Liver (tissue), 3 donors: ENCODE results near the gene CCDC191.

Experiments
- EGR1 ChIP-seq, 2 donors: IDR thresholded peaks; 2 replicates each; pipeline ENCODE4 v1.6.1; 2016 to 2018; ENCODE audit warnings: antibody characterized with exemption in 2 of 2, low read depth in 2 of 2
- FOXA1 ChIP-seq: IDR thresholded peaks from 2 replicates; pipeline ENCODE4 v1.6.1; 2016; ENCODE audit warnings: antibody characterized with exemption
- GABPA ChIP-seq, 2 donors: IDR thresholded peaks in 1 of 2; conservative IDR thresholded peaks in 1 of 2; 2 replicates each; pipeline ENCODE4 v1.6.1; 2016; ENCODE audit warnings: antibody characterized with exemption in 2 of 2, mild to moderate bottlenecking in 1 of 2, moderate library complexity in 1 of 2
- JUND ChIP-seq, 2 donors: IDR thresholded peaks; 2 replicates each; pipeline ENCODE4 v1.6.1; 2016; ENCODE audit warnings: antibody characterized with exemption in 2 of 2
- RAD21 ChIP-seq, 2 donors: IDR thresholded peaks; 2 replicates each; pipeline ENCODE4 v1.6.1; 2016; ENCODE audit warnings: antibody characterized with exemption in 2 of 2, mild to moderate bottlenecking in 2 of 2
- SP1 ChIP-seq: IDR thresholded peaks from 2 replicates; pipeline ENCODE4 v1.6.1; 2018; ENCODE audit warnings: antibody characterized with exemption, mild to moderate bottlenecking
- TAF1 ChIP-seq: conservative IDR thresholded peaks from 2 replicates; pipeline ENCODE4 v1.6.1; 2016; ENCODE audit warnings: antibody characterized with exemption, mild to moderate bottlenecking
- YY1 ChIP-seq: IDR thresholded peaks from 2 replicates; pipeline ENCODE4 v1.6.1; 2016; ENCODE audit warnings: antibody characterized with exemption, mild to moderate bottlenecking
- TF ChIP-seq, protein P1 (sequence below): fragments of 150-350 bp; IDR thresholded peaks from 2 replicates; pipeline ENCODE4 v1.5.1; 2017; ENCODE audit warnings: improper control_type of control experiment, low read depth, low read length; ENCODE audit not compliant: missing input control
- TF ChIP-seq, protein P2 (sequence below): IDR thresholded peaks from 2 replicates; pipeline ENCODE4 v1.6.1; 2016; ENCODE audit warnings: antibody characterized with exemption
- TF ChIP-seq, protein P3 (sequence below): IDR thresholded peaks from 2 replicates; pipeline ENCODE4 v1.6.1; 2016; ENCODE audit warnings: antibody characterized with exemption
- TF ChIP-seq, protein P4 (sequence below): IDR thresholded peaks from 2 replicates; pipeline ENCODE4 v1.6.1; 2016; ENCODE audit warnings: antibody characterized with exemption
- donor health status: healthy.
- donor health status: healthy.

DNA sequence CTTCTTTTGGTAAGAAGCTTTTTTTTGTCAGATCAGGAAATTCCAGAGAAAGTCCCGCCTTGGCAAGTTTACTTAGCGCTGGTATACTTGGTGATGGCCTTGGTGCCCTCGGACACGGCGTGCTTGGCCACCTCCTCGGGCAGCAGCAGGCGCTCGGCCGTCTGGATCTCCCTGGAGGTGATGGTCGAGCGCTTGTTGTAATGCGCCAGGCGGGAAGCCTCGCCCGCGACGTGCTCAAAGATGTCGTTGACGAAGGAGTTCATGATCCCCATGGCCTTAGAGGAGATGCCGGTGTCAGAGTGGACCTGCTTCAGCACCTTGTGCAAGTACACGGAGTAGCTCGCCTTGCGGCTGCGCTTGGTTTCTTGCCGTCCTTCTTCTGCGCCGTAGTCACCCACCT is 46.9 kb upstream of the CCDC191 start:
- TF ChIP-seq, protein P1, sequence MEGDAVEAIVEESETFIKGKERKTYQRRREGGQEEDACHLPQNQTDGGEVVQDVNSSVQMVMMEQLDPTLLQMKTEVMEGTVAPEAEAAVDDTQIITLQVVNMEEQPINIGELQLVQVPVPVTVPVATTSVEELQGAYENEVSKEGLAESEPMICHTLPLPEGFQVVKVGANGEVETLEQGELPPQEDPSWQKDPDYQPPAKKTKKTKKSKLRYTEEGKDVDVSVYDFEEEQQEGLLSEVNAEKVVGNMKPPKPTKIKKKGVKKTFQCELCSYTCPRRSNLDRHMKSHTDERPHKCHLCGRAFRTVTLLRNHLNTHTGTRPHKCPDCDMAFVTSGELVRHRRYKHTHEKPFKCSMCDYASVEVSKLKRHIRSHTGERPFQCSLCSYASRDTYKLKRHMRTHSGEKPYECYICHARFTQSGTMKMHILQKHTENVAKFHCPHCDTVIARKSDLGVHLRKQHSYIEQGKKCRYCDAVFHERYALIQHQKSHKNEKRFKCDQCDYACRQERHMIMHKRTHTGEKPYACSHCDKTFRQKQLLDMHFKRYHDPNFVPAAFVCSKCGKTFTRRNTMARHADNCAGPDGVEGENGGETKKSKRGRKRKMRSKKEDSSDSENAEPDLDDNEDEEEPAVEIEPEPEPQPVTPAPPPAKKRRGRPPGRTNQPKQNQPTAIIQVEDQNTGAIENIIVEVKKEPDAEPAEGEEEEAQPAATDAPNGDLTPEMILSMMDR, result no peak
- TF ChIP-seq, protein P2, sequence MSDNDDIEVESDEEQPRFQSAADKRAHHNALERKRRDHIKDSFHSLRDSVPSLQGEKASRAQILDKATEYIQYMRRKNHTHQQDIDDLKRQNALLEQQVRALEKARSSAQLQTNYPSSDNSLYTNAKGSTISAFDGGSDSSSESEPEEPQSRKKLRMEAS, result no peak
- TF ChIP-seq, protein P3, sequence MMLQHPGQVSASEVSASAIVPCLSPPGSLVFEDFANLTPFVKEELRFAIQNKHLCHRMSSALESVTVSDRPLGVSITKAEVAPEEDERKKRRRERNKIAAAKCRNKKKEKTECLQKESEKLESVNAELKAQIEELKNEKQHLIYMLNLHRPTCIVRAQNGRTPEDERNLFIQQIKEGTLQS, result no peak
- TF ChIP-seq RAD21 (IDR thresholded peaks at IDR 0.05) (no peak), YY1 (no peak), GABPA (IDR thresholded peaks at IDR 0.05 in 1 of 2, conservative IDR thresholded peaks at IDR 0.05 in 1 of 2) (no peak), EGR1 (IDR thresholded peaks at IDR 0.05; ENCODE audit: low read depth in 2 of 2) (no peak), FOXA1 (no peak), JUND (IDR thresholded peaks at IDR 0.05) (no peak), TAF1 (no peak), SP1 (no peak)
- TF ChIP-seq, protein P4, sequence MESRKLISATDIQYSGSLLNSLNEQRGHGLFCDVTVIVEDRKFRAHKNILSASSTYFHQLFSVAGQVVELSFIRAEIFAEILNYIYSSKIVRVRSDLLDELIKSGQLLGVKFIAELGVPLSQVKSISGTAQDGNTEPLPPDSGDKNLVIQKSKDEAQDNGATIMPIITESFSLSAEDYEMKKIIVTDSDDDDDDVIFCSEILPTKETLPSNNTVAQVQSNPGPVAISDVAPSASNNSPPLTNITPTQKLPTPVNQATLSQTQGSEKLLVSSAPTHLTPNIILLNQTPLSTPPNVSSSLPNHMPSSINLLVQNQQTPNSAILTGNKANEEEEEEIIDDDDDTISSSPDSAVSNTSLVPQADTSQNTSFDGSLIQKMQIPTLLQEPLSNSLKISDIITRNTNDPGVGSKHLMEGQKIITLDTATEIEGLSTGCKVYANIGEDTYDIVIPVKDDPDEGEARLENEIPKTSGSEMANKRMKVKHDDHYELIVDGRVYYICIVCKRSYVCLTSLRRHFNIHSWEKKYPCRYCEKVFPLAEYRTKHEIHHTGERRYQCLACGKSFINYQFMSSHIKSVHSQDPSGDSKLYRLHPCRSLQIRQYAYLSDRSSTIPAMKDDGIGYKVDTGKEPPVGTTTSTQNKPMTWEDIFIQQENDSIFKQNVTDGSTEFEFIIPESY, result no peak
